Measurements from ENCODE around the gene TBC1D10B. TPM values are rescaled to one million over a fixed set of nuclear protein-coding genes. Genes with fewer than 3 reads are reported as not detected.
A peak's percentile ranks its signal among the peaks of the same experiment; 100 is the strongest.

Gene TBC1D10B
- total RNA-seq: 10 to 100 TPM; 21.9 to 33.9 (median 26.1) TPM

- peak within 1 kb of the TSS; percentile 90 to 98 (median 96) for H3K27ac ChIP-seq
- peak; percentile 100 for DNase-seq
- peaks cover 19 to 50% (median 34%) of the 10 kb centered on the region in 3 donors for H3K4me1 ChIP-seq
- 0% methylated on average over 24 of the region's 40 CpGs for WGBS, 2 donors
- peak within 1 kb of the TSS; percentile 64 to 94 (median 74) for H3K4me3 ChIP-seq
- peaks cover 0 to 12% (median 0%) of the 10 kb centered on the region in 3 donors for H3K36me3 ChIP-seq
- H3K27me3 ChIP-seq: no peaks in the 10 kb centered on the region
- TF ChIP-seq POLR2A (IDR thresholded peaks at IDR 0.05) (peak in 3 of 4 donors; percentile 40 to 72 (median 54)), CTCF (IDR thresholded peaks at IDR 0.05) (peak in 2 of 6 experiments; percentile 35 to 41)
- no peaks in the 10 kb centered on the region for H3K9me3 ChIP-seq
- intact Hi-C loops (cut with DNase I): no loop called here
Observed at GRCh38 chr16:30370456-30371247, at the start of gene TBC1D10B. Gene TBC1D10B, minus strand, starts transcription at chr16:30370494. Its CDS starts 311 bp downstream, at chr16:30370183.

GRCh38 chr16:30418350-30419181 is 48.3 kb upstream of the TBC1D10B start:
- TF ChIP-seq CTCF (IDR thresholded peaks at IDR 0.05): no peak
- no peak for TF ChIP-seq POLR2A (IDR thresholded peaks at IDR 0.05)
- 59 to 76% methylated on average over 13 to 16 of the region's 31 CpGs for WGBS, 2 donors

GRCh38 chr16:30417529-30418349 is 47.4 kb upstream of the TBC1D10B start:
- H3K27ac ChIP-seq: peak overlapping the region; percentile 79 to 88 (median 88)
- peaks cover 0 to 31% (median 4%) of the 10 kb centered on the region in 3 donors for H3K36me3 ChIP-seq
- WGBS, 2 donors: no CpG with 5 or more reads among the region's 140 CpGs
- peak in 3 of 4 donors; percentile 37 to 53 (median 43) for TF ChIP-seq POLR2A (IDR thresholded peaks at IDR 0.05)
- TF ChIP-seq CTCF (IDR thresholded peaks at IDR 0.05): peak in 4 of 6 experiments; percentile 7 to 28 (median 16)
- no peaks in the 10 kb centered on the region for H3K27me3 ChIP-seq
- intact Hi-C loops (cut with DNase I): no loop called here
- no peak for DNase-seq
- peak overlapping the region; percentile 52 to 91 (median 60) for H3K4me3 ChIP-seq
- H3K4me1 ChIP-seq: peaks cover 3 to 26% (median 16%) of the 10 kb centered on the region in 3 donors
- no peaks in the 10 kb centered on the region for H3K9me3 ChIP-seq

More at GRCh38 chr16:30418350-30419181, 48.3 kb upstream of the TBC1D10B start:
- Histone ChIP-seq H3K9me3 (no peaks in the 10 kb centered on the region), H3K4me3 (peak overlapping the region; percentile 52 to 91 (median 60)), H3K27ac (peak overlapping the region; percentile 79 to 88 (median 88)), H3K27me3 (no peaks in the 10 kb centered on the region), H3K36me3 (peaks cover 0 to 37% (median 13%) of the 10 kb centered on the region in 3 donors), H3K4me1 (peaks cover 3 to 25% (median 16%) of the 10 kb centered on the region in 3 donors)
- intact Hi-C loops (cut with DNase I): no loop called here
- no peak for DNase-seq

- Histone ChIP-seq H3K36me3 (peaks cover 0 to 28% (median 2%) of the 10 kb centered on the region in 3 donors), H3K4me3 (peak overlapping the region; percentile 52 to 91 (median 60)), H3K27me3 (no peaks in the 10 kb centered on the region), H3K27ac (peak overlapping the region; percentile 79 to 88 (median 88)), H3K9me3 (no peaks in the 10 kb centered on the region), H3K4me1 (peaks cover 3 to 26% (median 16%) of the 10 kb centered on the region in 3 donors)
- intact Hi-C loops (cut with DNase I): no loop called here
- DNase-seq: no peak
- WGBS, 2 donors: 63 to 69% methylated on average over 15 to 16 of the region's 18 CpGs
- TF ChIP-seq CTCF (IDR thresholded peaks at IDR 0.05) (no peak), POLR2A (IDR thresholded peaks at IDR 0.05) (no peak)
Observed at GRCh38 chr16:30416624-30417528, 46.6 kb upstream of the TBC1D10B start.

Measured in esophagus squamous epithelium (tissue), 5 donors.